Esophagus mucosa (tissue), 1 donor: ENCODE results near the gene SLC1A7. TPM values are rescaled to one million over a fixed set of nuclear protein-coding genes. Genes with fewer than 3 reads are reported as not detected.
"Not testable (repeated sequence)": the region's sequence is repeated elsewhere in the genome, so short reads cannot be mapped to it uniquely, and the experiment has no call there.

Source experiments
- ATAC-seq: fragments of 200-7000 bp; cut with Tn5 transposase; one replicate; pipeline ENCODE4 v1.9.1; 2020
- total RNA-seq: library from RNA; stranded (reverse); gene quantifications from one replicate; pipeline ENCODE4 v1.2.4, GENCODE V29; 2023
- donor health status: DM: yes; HTN: yes; CAD: no.

SLC1A7 gene
- total RNA-seq, result not detected

- ATAC-seq, result no peak
These were observed at the start of gene SLC1A7 for GRCh38 chr1:53142226-53142853. SLC1A7 (minus strand) TSS chr1:53142638; CDS start chr1:53142449, 189 bp downstream.

GRCh38 chr1:53190210-53190611, 47.8 kb upstream of the SLC1A7 start:
- no peak for ATAC-seq

GRCh38 chr1:53189061-53189460, 46.6 kb upstream of the SLC1A7 start:
- no peak for ATAC-seq

- ATAC-seq, result peak; percentile 74
These were observed 45.7 kb upstream of the SLC1A7 start for GRCh38 chr1:53188099-53188498.

GRCh38 chr1:53187401-53187800, 45.0 kb upstream of the SLC1A7 start:
- no peak for ATAC-seq

- no peak for ATAC-seq
These were observed 44.1 kb upstream of the SLC1A7 start for GRCh38 chr1:53186533-53186932.

GRCh38 chr1:53185955-53186297, 43.5 kb upstream of the SLC1A7 start:
- ATAC-seq, result not testable (repeated sequence)

- ATAC-seq, result no peak
These were observed 40.9 kb upstream of the SLC1A7 start for GRCh38 chr1:53183095-53183990.

GRCh38 chr1:53182716-53183094, 40.3 kb upstream of the SLC1A7 start:
- no peak for ATAC-seq

- ATAC-seq, result peak; percentile 67
These were observed 39.7 kb upstream of the SLC1A7 start for GRCh38 chr1:53182111-53182593.

- ATAC-seq, result no peak
These were observed 38.5 kb upstream of the SLC1A7 start for GRCh38 chr1:53180951-53181350.

GRCh38 chr1:53180226-53180625, 37.8 kb upstream of the SLC1A7 start:
- ATAC-seq, result no peak

GRCh38 chr1:53176452-53177208, 34.2 kb upstream of the SLC1A7 start:
- no peak for ATAC-seq

- no peak for ATAC-seq
These were observed 32.8 kb upstream of the SLC1A7 start for GRCh38 chr1:53174971-53175913.

- ATAC-seq, result peak; percentile 55
These were observed 30.1 kb upstream of the SLC1A7 start for GRCh38 chr1:53172426-53173128.

- no peak for ATAC-seq
These were observed 24.5 kb upstream of the SLC1A7 start for GRCh38 chr1:53166912-53167311.

GRCh38 chr1:53166366-53166765, 23.9 kb upstream of the SLC1A7 start:
- no peak for ATAC-seq

- no peak for ATAC-seq
These were observed 23.0 kb upstream of the SLC1A7 start for GRCh38 chr1:53165408-53165961.

GRCh38 chr1:53163291-53163768, 20.9 kb upstream of the SLC1A7 start:
- no peak for ATAC-seq

- ATAC-seq, result no peak
These were observed 20.2 kb upstream of the SLC1A7 start for GRCh38 chr1:53162621-53163020.

GRCh38 chr1:53160924-53161378, 18.5 kb upstream of the SLC1A7 start:
- no peak for ATAC-seq
